ENCODE data around the gene EIF2S3B.

The EIF2S3B gene

DNA sequence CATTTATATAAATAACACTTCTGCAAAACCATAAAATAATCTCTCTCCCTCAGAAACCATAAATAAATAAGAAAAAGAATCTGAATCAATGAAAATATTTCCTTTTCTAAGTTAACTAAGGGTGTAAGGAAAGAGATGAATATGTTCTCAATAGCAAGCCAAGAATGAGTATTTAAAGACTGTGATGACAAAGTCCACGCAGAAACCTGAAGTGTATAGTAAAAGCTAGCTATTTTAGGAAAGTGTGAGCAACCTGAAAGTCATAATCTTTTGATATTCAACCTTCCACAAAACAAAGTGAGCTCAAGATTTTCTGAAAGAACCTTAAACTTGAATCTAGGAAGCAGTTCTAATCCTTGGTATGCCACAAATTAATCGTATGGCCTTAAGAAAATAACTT lies 15.9 kb downstream of the EIF2S3B start:
- DNase-seq (ENCODE audit: low spot score) = no peak
- Mint-ChIP-seq H3K27ac (no peak overlapping the region), H3K36me3 (ENCODE audit: low read depth) (no peaks in the 10 kb centered on the region), H3K4me1 (ENCODE audit: low read depth) (no peaks in the 10 kb centered on the region), H3K9me3 (peaks cover 2% of the 10 kb centered on the region), H3K27me3 (ENCODE audit: low read depth) (no peaks in the 10 kb centered on the region), H3K4me3 (no peak overlapping the region)

DNA sequence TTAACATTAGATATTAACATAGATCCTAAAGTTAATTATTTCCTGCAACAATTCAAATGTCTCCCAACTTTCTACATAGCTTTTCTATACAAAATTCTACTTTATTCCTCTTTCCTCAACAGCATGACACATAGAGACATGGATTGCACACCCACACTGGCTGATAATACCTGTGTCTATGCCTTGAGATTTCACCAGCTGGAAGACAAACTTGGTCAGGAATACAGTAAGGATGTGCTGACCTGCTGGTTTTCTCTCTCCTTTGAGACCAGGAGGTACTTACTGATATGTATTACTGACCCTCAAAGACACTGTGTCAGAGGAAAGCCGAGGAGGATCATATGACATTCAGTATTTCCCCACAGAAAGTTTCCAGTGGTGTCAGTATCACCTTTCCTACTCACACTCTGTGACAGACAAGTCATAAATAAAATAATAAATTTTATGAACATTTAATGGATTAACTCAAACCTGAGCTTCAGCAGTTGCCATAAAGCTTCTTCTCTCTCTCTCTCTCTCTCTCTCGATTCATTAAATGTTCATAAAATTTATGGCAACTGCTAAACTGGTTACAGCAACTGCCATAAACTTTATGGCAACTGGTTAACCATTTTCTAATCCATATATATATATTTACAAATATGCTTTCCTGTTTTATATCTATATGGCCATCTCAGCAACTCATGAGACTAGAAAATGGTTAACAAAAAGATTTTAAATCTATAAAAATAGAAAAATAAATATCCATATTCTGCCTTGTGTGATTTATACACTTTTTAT lies 22.7 kb downstream of the EIF2S3B start:
- Mint-ChIP-seq H3K36me3 (ENCODE audit: low read depth) (no peaks in the 10 kb centered on the region), H3K27ac (no peak overlapping the region), H3K9me3 (no peaks in the 10 kb centered on the region), H3K4me3 (no peak overlapping the region), H3K27me3 (ENCODE audit: low read depth) (peaks cover 13% of the 10 kb centered on the region), H3K4me1 (ENCODE audit: low read depth) (no peaks in the 10 kb centered on the region)
- no peak for DNase-seq (ENCODE audit: low spot score)

DNA sequence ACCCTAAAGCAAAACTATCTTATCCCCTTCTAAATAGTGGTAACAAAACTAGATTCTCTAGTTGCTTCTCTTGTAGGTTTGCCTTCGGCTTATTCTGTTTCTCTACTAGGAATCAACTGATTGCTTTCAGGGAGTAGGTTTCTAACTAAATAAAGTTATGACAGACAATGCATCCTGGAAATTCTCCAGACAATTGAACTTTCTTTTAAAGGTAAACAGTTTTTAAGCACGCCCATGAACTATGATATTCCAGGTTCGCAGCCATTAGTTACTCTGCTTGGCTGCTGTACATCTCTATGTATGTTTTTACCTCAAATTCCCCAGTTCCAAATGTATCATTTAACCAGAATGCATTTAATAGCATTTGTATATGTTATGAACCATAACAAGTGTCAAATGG lies 23.9 kb downstream of the EIF2S3B start:
- DNase-seq (ENCODE audit: low spot score) = no peak
- peaks cover 20% of the 10 kb centered on the region for H3K27me3 Mint-ChIP-seq (ENCODE audit: low read depth)
- H3K4me3 Mint-ChIP-seq = no peak overlapping the region
- no peaks in the 10 kb centered on the region for H3K4me1 Mint-ChIP-seq (ENCODE audit: low read depth)
- no peak overlapping the region for H3K27ac Mint-ChIP-seq
- no peaks in the 10 kb centered on the region for H3K36me3 Mint-ChIP-seq (ENCODE audit: low read depth)
- H3K9me3 Mint-ChIP-seq = no peaks in the 10 kb centered on the region

DNA sequence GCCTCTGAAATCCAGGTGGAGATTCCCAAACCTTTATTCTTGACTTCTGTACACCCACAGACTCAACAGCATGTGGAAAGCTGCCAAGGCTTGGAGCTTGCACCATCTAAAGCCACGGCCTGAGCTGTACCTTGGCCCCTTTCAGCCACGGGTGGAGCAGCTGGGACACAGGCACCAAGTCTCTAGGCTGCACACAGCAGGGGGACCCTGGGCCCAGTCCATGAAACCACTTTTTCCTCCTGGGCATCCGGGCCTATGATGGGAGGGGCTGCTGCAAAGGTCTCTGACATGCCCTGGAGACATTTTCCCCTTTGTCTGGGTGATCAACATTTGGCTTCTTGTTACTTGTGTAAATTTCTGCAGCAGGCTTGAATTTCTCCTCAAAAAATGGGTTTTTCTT lies 32.0 kb downstream of the EIF2S3B start:
- Mint-ChIP-seq H3K27ac (no peak overlapping the region), H3K36me3 (ENCODE audit: low read depth) (no peaks in the 10 kb centered on the region), H3K9me3 (no peaks in the 10 kb centered on the region), H3K27me3 (ENCODE audit: low read depth) (peaks cover 20% of the 10 kb centered on the region), H3K4me3 (no peak overlapping the region), H3K4me1 (ENCODE audit: low read depth) (peaks cover 2% of the 10 kb centered on the region)
- DNase-seq (ENCODE audit: low spot score) = no peak

DNA sequence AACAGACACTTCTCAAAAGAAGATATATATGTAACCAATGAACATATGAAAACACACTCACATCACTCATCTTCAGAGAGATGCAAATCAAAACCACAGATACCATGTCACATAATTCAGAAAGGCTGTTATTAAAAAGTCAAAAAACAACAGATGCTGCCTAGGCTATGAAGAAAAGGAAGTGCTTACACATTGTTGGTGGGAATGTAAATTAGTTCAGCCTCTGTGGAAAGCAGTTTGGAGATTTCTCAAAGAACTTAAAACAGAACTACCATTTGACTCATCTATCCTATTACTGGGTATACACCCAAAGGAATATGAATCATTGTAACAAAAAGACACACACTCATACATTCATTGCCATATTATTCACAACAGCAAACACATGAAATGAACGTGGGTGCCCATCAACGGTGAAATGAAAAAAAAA lies 35.1 kb downstream of the EIF2S3B start:
- no peak overlapping the region for H3K27ac Mint-ChIP-seq

DNA sequence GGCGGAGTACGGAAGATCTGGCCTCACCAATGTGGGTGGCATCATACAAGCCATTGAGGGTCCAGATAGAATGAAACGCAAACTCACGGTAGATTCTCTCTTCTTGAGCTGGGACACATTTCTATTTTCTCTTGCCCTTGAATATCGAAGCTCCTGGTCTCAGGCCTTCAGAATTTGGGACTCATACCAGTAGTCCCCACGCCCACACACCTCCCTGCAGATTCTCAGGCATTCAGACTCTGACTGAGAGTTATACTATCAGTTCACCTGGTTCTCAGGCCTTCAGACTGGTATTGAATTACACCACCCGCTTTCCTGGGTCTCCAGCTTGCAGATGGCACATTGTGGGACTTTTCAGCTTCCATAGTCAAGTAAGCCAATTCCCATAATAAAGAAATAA lies 37.8 kb downstream of the EIF2S3B start:
- Mint-ChIP-seq H3K4me3 (no peak overlapping the region), H3K4me1 (ENCODE audit: low read depth) (peaks cover 2% of the 10 kb centered on the region), H3K9me3 (no peaks in the 10 kb centered on the region), H3K27me3 (ENCODE audit: low read depth) (peaks cover 12% of the 10 kb centered on the region), H3K27ac (no peak overlapping the region), H3K36me3 (ENCODE audit: low read depth) (no peaks in the 10 kb centered on the region)
- no peak for DNase-seq (ENCODE audit: low spot score)

More for the DNA sequence above, 35.1 kb downstream of the EIF2S3B start:
- Mint-ChIP-seq H3K4me1 (ENCODE audit: low read depth) (peaks cover 2% of the 10 kb centered on the region), H3K27me3 (ENCODE audit: low read depth) (peaks cover 7% of the 10 kb centered on the region), H3K9me3 (no peaks in the 10 kb centered on the region), H3K36me3 (ENCODE audit: low read depth) (no peaks in the 10 kb centered on the region), H3K4me3 (no peak overlapping the region)
- no peak for DNase-seq (ENCODE audit: low spot score)

DNA sequence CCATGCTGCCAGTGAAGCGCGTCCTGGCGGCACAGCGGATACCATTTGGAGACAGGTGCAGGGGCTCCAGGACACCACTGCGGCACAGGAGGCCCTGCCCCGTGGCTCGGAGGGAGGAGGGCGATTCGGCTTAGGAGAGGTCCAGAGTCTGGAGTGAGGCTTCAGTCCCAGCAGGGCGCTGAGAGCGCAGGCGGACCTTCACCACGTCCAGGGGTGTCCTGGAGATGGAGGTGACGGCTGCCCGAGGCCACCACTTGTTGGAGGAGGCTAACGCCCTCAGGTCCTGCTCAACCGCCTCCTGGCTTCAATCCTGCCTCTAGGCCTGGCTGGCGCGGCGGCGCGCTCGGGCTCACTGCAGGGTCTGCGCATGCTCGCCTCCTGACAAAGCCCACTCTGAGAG lies 45.7 kb downstream of the EIF2S3B start:
- Mint-ChIP-seq H3K27ac (no peak overlapping the region), H3K4me1 (ENCODE audit: low read depth) (peaks cover 2% of the 10 kb centered on the region), H3K27me3 (ENCODE audit: low read depth) (peaks cover 9% of the 10 kb centered on the region), H3K4me3 (no peak overlapping the region), H3K9me3 (no peaks in the 10 kb centered on the region), H3K36me3 (ENCODE audit: low read depth) (no peaks in the 10 kb centered on the region)
- no peak for DNase-seq (ENCODE audit: low spot score)

DNA sequence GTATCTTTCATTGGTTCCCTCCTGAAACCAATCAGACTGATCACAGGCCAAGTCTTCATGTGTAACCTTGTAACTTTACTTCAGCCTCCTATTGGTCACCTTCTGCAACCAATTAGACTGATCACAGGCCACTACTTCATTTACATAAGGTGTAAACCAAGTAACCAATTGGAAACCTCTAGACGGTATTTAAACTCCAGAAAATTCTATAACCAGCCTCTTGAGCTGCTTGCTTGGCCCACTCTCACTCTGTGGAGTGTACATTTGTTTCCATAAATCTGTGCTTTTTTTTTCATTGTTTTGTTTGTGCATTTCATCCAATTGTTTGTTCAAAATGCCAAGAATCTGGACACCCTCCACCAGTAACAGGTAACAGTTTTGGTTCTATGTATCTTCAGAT lies 47.5 kb downstream of the EIF2S3B start:
- H3K36me3 Mint-ChIP-seq (ENCODE audit: low read depth) = no peaks in the 10 kb centered on the region
- no peak overlapping the region for H3K4me3 Mint-ChIP-seq
- H3K27ac Mint-ChIP-seq = no peak overlapping the region
- H3K4me1 Mint-ChIP-seq (ENCODE audit: low read depth) = peaks cover 2% of the 10 kb centered on the region
- DNase-seq (ENCODE audit: low spot score) = no peak
- no peaks in the 10 kb centered on the region for H3K9me3 Mint-ChIP-seq
- H3K27me3 Mint-ChIP-seq (ENCODE audit: low read depth) = peaks cover 5% of the 10 kb centered on the region

DNA sequence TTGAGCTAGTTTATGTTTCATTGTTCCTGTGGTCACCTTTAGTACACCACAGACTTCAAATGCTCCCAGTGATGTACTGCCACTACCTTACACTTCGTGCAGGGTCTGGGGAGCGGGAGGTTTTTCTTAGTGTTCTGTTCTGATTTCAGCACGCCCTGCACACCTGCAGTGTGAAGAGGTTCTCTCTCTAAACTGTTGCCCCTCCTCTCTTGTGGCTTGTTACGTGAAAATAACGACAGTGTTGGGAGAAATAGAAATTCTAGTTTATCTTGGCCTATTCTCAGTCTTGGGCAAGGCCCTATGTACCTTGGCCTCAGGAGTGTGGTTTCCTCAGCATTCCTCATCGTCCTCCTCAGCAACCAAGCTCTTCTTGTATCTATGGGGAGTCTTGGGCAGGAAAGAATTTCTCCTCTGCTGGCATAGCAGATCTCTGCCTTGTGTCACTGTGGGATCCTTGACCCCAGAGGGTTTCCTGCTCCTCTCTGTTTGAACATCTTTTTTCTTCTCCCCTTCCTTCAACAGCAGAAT lies 48.6 kb downstream of the EIF2S3B start:
- H3K36me3 Mint-ChIP-seq (ENCODE audit: low read depth) = no peaks in the 10 kb centered on the region
- H3K4me1 Mint-ChIP-seq (ENCODE audit: low read depth) = peaks cover 2% of the 10 kb centered on the region
- H3K27me3 Mint-ChIP-seq (ENCODE audit: low read depth) = peaks cover 7% of the 10 kb centered on the region
- H3K4me3 Mint-ChIP-seq = no peak overlapping the region
- no peak for DNase-seq (ENCODE audit: low spot score)
- no peak overlapping the region for H3K27ac Mint-ChIP-seq
- no peaks in the 10 kb centered on the region for H3K9me3 Mint-ChIP-seq

DNA sequence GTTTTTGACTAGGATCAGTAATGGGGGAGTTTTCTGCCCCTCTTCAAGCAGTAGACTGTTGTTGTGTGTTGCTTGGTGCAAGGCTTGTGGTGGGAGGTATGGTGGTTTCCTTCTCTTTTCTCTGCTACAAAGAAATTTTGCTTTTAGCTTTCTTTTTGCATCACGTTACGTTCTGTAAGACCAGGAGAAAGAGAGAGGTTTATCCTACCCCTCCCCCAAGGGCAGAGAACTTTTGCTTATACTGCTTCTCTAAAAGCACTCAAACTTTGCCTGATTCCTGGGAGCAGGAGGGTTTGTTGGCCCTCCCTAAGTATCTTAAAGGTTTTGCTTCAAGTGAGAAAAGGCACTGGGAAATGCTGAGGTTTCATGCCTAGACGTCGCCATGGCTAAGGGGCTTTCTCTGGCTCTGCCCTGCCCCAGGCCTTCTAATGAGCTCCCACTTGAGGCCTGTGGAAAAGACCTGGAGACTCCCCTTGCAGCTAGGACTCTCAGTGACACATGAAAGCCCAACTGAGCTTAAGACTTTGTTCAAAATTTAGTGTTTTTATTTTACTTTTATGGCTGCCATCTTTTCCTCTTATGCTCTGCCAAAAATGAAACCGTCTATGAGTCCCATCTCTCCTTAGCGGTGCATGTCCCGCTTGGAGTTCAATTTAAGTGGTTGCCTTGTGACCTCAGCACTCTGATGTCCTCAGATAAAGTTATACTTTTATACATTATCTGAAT lies 49.2 kb downstream of the EIF2S3B start:
- Mint-ChIP-seq H3K4me3 (peak overlapping the region; percentile 37), H3K27me3 (ENCODE audit: low read depth) (peaks cover 7% of the 10 kb centered on the region), H3K9me3 (no peaks in the 10 kb centered on the region), H3K36me3 (ENCODE audit: low read depth) (no peaks in the 10 kb centered on the region), H3K27ac (no peak overlapping the region), H3K4me1 (ENCODE audit: low read depth) (peaks cover 2% of the 10 kb centered on the region)
- DNase-seq (ENCODE audit: low spot score) = no peak

DNA sequence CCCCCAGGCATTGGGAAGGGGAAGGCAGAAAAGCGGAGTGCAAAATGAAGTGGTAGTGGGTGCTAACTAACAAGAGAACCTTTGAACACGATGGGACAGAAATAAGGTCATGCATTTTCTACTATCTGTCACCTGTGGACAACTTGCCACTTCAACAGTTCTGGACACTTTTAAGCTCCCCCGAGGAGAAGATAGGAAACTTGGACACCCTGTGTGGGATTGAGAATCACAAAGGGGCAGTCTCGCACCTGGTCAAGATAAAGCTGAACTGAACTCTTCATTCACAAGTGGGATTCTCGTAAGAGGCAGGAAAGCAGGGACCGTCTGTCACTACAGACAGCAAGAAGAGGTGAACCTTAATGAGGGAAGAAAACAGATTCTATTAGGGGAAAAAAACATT lies 51.6 kb downstream of the EIF2S3B start:
- peaks cover 2% of the 10 kb centered on the region for H3K4me1 Mint-ChIP-seq (ENCODE audit: low read depth)
- no peaks in the 10 kb centered on the region for H3K9me3 Mint-ChIP-seq
- no peak overlapping the region for H3K4me3 Mint-ChIP-seq
- H3K36me3 Mint-ChIP-seq (ENCODE audit: low read depth) = no peaks in the 10 kb centered on the region
- H3K27ac Mint-ChIP-seq = no peak overlapping the region
- no peak for DNase-seq (ENCODE audit: low spot score)
- peaks cover 7% of the 10 kb centered on the region for H3K27me3 Mint-ChIP-seq (ENCODE audit: low read depth)

DNA sequence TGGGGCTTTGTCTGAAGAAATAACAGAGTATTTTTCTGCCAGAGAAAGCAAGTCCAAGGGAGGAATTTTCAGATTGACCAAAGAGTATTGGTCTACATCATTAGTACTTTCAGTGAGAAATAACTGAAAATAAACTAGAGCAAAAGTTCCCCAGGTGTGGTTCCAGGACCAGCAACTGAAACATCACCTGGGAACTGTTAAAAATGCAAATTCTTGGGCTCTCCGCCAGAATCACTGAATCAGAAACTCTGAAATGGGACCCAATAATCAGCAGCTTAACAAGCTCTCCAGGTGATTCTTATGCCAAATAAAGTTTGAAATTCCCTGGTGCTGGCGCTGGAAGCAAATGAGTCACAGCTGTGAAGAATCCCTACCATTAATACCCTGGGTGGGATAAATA lies 52.1 kb downstream of the EIF2S3B start:
- Mint-ChIP-seq H3K4me1 (ENCODE audit: low read depth) (peaks cover 2% of the 10 kb centered on the region), H3K27me3 (ENCODE audit: low read depth) (peaks cover 7% of the 10 kb centered on the region), H3K9me3 (no peaks in the 10 kb centered on the region), H3K27ac (no peak overlapping the region), H3K4me3 (no peak overlapping the region), H3K36me3 (ENCODE audit: low read depth) (no peaks in the 10 kb centered on the region)
- no peak for DNase-seq (ENCODE audit: low spot score)

All from T-helper 2 cell treated with Interferon-gamma antibody and Interleukin-4, amounts not matched to agents 5 μg/mL and 100 μg/mL, for 36 hours (primary cell).